ENCODE data around the gene KIRREL3.

KIRREL3 gene

DNA sequence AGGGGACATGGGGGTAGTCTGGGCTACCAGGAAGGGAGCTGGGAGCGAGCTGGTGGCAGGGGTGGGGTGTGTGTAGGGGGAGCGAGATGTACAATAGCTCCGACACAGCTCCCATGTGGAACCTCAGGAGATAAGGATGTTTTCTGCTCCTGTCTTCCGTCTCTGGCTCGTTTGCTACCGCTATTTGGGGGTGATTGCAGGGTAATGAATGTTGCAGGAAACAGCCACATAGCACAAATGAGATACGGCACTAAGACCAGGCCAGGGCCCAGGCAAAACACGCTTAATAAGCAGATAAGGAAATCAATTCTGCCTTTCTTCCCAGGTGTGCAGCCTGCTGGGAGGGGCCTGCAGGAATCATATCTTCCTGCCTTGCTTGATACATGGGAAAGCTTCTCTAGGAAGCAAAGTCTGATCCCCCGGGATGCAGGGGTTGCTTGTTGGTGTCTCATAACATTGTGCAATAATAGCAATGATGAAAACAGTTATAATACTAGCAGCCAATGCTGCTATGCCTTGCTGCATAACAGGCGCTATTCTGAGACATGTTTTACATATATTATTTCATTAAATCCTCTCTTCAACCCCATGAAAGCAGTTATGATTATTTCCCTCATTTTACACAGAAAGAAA lies 486.4 kb downstream of the KIRREL3 start:
- no peak for DNase-seq (ENCODE audit: low spot score in 2 of 2)
- Histone ChIP-seq H3K36me3 (replicated peaks) (no peaks in the 10 kb centered on the region), H3K9me3 (no peaks in the 10 kb centered on the region), H3K4me3 (no peak overlapping the region), H3K27me3 (ENCODE audit: low read depth) (peaks cover 2% of the 10 kb centered on the region; the same call in 1 of the 2 replicates), H3K4me1 (no peaks in the 10 kb centered on the region)
- in situ Hi-C loops (cut with MboI; ENCODE audit: low sequenced_read_pairs) = no loop called here

DNA sequence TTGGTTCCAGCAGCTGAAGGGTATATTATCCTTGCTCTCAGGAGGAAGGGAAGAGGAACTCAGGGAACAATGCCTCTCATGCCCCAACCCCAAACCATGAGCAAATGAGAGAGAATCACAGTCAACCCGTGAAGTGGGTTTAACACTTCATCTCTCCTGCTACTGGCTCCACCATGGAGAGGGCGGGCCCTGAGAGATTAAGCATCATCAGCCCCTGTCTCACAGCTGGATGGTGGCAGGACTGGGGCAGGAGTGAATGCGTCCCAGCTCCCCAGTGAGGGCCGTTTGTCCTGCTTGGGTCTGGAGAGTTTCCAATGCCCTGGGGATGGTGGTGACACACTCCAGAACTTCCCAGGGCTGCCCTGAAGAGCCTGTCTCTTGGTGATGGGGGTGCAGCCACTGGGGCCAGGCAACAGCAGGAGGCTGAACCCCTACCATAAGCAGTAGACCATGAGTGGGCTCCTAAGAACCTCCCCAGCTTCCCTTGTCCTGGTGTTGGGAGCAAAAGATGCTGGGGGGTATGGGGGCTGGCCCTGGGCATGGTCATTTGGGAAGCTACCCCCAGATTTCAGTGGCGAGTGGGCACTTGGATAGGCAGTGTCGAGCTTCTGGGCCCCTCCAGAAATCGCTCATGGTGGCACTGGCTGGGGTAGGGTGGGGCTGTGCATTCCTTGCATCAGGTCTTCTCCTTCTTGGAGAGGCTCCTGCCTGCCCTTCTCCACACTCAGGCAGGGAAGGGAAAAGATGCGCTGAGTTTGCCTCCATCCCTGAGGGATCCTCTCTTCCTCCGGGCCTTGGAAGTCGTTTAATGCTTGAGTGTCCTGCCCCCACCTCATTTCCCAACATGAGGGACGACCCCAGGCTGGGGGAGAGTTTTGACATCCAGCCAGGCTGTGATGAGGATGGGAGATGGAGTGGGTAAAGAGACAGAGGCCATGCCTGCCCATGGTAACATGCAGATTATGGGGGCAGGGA lies 487.5 kb downstream of the KIRREL3 start:
- Histone ChIP-seq H3K4me3 (no peak overlapping the region), H3K9me3 (no peaks in the 10 kb centered on the region), H3K27me3 (ENCODE audit: low read depth) (peaks cover 2% of the 10 kb centered on the region; the same call in 1 of the 2 replicates), H3K4me1 (no peaks in the 10 kb centered on the region), H3K36me3 (replicated peaks) (no peaks in the 10 kb centered on the region)
- DNase-seq (ENCODE audit: low spot score in 2 of 2) = no peak
- in situ Hi-C loops (cut with MboI; ENCODE audit: low sequenced_read_pairs) = no loop called here

DNA sequence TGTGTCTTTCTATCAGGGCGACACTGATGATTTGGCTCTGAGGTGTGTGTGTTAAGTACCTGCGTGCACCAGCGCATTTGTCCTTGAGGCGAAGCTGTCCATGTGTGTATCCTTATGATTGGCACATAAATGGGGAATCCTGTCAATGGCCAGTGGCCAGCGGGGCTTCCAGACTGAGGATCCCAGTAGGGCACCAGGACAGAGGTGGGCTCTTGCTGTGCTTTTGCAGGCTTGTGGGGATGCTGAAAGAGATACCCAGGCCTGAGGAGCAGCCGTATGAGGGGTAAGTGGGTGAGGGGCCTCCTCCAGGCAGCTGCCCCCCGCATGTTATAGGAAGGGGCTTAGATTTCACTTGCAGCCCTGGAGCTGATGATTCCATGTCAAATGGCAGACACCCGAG lies 488.3 kb downstream of the KIRREL3 start:
- DNase-seq (ENCODE audit: low spot score in 2 of 2) = no peak
- in situ Hi-C loops (cut with MboI; ENCODE audit: low sequenced_read_pairs) = no loop called here
- Histone ChIP-seq H3K27me3 (ENCODE audit: low read depth) (peaks cover 2% of the 10 kb centered on the region; the same call in 1 of the 2 replicates), H3K4me1 (no peaks in the 10 kb centered on the region), H3K36me3 (replicated peaks) (no peaks in the 10 kb centered on the region), H3K4me3 (no peak overlapping the region), H3K9me3 (no peaks in the 10 kb centered on the region; the same call in 1 of the 2 replicates)

DNA sequence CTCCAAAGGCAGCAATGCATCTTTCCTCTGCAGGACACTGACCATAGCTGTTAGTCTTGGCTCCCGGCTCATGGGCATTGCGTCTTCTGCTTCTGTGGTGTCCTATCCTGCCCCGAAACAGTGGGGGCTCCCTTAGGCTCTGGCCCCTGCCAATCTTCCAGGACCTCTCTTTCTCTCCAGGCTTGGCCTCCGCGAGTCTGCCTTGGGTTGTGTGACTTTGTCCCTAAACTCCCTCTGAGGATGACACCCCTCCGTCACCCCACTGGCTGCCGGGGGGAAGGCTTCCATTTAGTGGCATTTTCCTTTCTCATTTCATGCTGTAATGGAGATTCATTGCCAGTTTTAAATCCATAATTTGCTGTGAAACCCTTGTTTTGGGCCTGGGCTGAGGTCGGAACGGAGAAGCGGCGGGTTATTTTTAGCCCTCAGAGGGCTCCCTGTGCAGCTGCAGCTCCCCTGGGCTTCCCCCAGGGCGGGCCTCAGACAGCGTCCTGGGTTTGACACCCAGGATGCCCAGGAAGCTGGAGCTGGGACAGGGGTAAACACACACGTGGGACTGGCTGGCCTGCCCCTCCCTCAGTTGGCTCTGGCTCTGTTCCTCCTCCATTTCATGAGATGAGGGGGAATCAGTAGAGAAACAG lies 489.0 kb downstream of the KIRREL3 start:
- Histone ChIP-seq H3K9me3 (no peaks in the 10 kb centered on the region; the same call in 1 of the 2 replicates), H3K27me3 (ENCODE audit: low read depth) (no peaks in the 10 kb centered on the region; the same call in 1 of the 2 replicates), H3K4me3 (no peak overlapping the region), H3K4me1 (no peaks in the 10 kb centered on the region), H3K36me3 (replicated peaks) (no peaks in the 10 kb centered on the region)
- DNase-seq (ENCODE audit: low spot score in 2 of 2) = no peak
- in situ Hi-C loops (cut with MboI; ENCODE audit: low sequenced_read_pairs) = no loop called here

DNA sequence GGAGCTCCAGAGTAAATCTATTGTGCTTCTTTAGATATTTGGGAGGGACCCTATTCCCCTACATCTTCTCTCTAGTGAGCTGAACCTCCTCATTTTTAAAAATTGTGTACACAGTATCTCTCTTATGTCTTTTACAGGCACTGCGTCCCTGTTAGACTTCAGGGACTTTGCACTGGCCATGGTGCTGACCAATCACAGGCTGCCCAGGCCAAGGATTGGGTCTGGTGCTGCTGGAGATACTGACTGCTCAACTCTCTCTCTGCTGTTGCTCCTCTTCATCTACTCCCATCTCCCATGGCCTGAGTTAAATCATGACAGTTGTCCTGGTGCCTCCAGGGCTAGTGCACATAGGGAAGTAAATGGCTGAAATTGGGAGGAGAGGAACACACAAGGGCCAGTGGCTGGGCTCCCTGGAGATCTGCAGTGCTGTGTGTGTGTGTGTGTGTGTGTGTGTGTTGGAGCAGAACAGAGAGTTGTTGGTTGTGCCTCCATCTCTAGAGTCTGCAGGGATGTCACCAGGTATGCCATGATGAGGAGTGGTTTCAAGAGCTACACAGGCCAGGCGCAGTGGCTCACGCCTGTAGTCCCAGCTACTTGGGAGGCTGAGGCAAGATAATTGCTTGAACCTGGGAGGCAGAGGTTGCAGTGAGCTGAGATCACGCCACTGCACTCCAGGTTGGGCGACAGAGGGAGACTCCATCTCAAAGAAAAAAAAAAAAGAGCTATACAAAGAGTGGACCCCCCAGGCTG lies 489.8 kb downstream of the KIRREL3 start:
- Histone ChIP-seq H3K27me3 (ENCODE audit: low read depth) (no peaks in the 10 kb centered on the region), H3K4me1 (no peaks in the 10 kb centered on the region), H3K9me3 (no peaks in the 10 kb centered on the region; the same call in 1 of the 2 replicates), H3K4me3 (no peak overlapping the region), H3K36me3 (replicated peaks) (no peaks in the 10 kb centered on the region)
- in situ Hi-C loops (cut with MboI; ENCODE audit: low sequenced_read_pairs) = no loop called here
- DNase-seq (ENCODE audit: low spot score in 2 of 2) = no peak

DNA sequence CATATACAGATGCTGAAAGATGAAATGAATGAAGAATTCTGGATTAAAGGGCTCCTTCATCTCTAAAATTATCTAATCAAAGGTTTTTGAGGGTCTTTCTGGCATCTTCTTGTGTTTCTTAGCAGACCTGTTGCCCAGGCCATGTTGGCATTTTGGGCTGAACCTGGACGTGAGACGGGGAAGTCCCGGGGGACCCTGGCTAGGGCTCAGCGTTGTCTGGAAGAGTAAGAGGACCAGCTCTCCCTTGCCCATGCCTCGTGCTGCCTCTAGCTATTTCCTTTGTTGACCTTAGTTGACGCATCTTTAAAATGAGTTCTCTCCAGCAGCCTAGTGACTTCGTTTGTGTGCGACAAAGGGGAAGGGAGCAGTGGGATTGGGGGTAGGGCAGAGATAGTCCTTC lies 492.9 kb downstream of the KIRREL3 start:
- Histone ChIP-seq H3K27me3 (ENCODE audit: low read depth) (no peaks in the 10 kb centered on the region), H3K9me3 (no peaks in the 10 kb centered on the region; the same call in 1 of the 2 replicates), H3K4me3 (no peak overlapping the region), H3K4me1 (no peaks in the 10 kb centered on the region), H3K36me3 (replicated peaks) (no peaks in the 10 kb centered on the region)
- in situ Hi-C loops (cut with MboI; ENCODE audit: low sequenced_read_pairs) = no loop called here
- DNase-seq (ENCODE audit: low spot score in 2 of 2) = no peak

DNA sequence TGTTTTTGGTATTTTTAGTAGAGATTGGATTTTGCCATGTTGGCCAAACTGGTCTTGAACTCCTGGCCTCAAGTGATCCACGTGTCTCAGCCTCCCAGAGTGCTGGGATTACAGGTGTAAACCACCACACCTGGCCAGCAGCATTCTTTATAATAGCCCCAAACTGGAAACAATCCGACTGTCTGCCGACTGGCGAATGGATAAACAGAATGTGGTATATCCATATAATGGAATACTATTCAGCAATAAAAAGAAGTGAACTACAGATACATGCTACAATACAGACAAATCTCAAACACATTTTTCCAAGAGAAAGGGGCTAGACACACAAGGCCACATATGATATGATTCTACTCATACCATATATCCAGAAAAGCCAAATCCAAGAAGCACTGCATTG lies 493.8 kb downstream of the KIRREL3 start:
- in situ Hi-C loops (cut with MboI; ENCODE audit: low sequenced_read_pairs) = no loop called here
- H3K36me3 ChIP-seq (replicated peaks) = no peaks in the 10 kb centered on the region
- H3K9me3 ChIP-seq = no peaks in the 10 kb centered on the region; the same call in 1 of the 2 replicates
- H3K27me3 ChIP-seq (ENCODE audit: low read depth) = no peaks in the 10 kb centered on the region
- no peaks in the 10 kb centered on the region for H3K4me1 ChIP-seq
- H3K4me3 ChIP-seq = no peak overlapping the region
- DNase-seq (ENCODE audit: low spot score in 2 of 2) = no peak

DNA sequence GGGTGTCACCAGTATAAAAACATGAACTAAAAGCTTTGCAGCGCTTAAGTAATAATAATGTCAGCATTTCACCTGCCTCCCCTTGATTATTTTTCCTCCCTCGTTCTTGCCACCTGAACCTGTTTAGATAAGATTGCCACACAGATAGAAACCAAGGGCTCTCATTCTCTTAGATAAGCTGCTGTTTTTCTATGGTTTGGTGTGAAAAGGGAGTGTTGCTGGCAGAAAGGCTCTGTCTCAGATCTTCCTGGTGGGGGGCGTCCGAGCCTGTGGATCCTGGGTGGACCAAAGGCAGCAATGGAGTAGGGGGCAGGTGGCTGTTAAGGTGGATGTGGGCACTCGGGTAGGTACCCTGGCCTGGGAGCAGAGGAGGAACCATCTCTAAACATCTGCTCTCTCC lies 497.6 kb downstream of the KIRREL3 start:
- Histone ChIP-seq H3K4me3 (no peak overlapping the region), H3K36me3 (replicated peaks) (no peaks in the 10 kb centered on the region), H3K9me3 (no peaks in the 10 kb centered on the region; the same call in 1 of the 2 replicates), H3K4me1 (no peaks in the 10 kb centered on the region), H3K27me3 (ENCODE audit: low read depth) (peaks cover 14% of the 10 kb centered on the region)
- no peak for DNase-seq (ENCODE audit: low spot score in 2 of 2)
- in situ Hi-C loops (cut with MboI; ENCODE audit: low sequenced_read_pairs) = no loop called here

DNA sequence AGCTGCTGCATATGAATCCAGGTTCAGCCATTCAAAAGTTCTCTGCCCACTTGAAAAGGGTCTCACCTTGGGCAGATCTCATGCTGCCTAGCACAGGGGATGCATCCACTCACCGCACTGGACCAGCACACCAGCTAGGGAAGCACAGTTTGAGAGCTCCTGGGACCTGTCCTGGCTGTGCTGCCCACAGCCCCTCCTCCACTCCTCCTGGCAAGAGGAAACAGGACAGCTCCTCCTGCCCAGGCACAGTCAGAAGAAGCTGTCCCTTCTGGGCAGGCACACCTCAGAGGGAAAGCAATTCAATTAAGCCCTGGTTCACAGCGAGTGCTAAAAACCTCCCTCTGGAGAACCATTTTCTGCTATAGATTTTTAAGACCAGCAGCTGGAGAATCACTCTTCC lies 498.4 kb downstream of the KIRREL3 start:
- in situ Hi-C loops (cut with MboI; ENCODE audit: low sequenced_read_pairs) = no loop called here
- H3K4me1 ChIP-seq = no peaks in the 10 kb centered on the region
- H3K27me3 ChIP-seq (ENCODE audit: low read depth) = peaks cover 17% of the 10 kb centered on the region

DNA sequence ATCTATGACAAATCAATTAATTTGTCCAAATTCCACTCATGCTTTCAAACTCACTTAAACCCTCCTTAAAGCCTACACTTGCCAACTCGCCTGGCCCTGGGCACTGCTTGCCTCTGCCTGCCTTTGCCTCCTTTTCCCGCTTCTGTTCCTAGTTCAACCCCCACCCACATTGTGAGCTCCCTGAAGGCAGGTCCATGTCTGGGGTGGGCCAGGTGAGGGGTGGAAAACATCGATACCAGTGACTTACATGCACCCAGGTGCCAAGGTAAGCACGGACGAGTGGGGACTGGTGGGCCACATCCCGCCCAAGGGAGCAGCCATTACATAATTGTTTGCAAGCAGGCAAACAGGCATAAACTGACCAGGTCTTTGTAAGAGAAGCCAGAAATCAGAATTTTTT lies 498.9 kb downstream of the KIRREL3 start:
- peaks cover 17% of the 10 kb centered on the region for H3K27me3 ChIP-seq (ENCODE audit: low read depth)
- no peaks in the 10 kb centered on the region for H3K9me3 ChIP-seq
- no peaks in the 10 kb centered on the region for H3K36me3 ChIP-seq (replicated peaks)
- H3K4me1 ChIP-seq = no peaks in the 10 kb centered on the region
- H3K4me3 ChIP-seq = no peak overlapping the region
- in situ Hi-C loops (cut with MboI; ENCODE audit: low sequenced_read_pairs) = no loop called here
- DNase-seq (ENCODE audit: low spot score in 2 of 2) = no peak

More for the DNA sequence above, 498.4 kb downstream of the KIRREL3 start:
- H3K9me3 ChIP-seq = no peaks in the 10 kb centered on the region; the same call in 1 of the 2 replicates
- no peak for DNase-seq (ENCODE audit: low spot score in 2 of 2)
- H3K4me3 ChIP-seq = no peak overlapping the region
- H3K36me3 ChIP-seq (replicated peaks) = no peaks in the 10 kb centered on the region

DNA sequence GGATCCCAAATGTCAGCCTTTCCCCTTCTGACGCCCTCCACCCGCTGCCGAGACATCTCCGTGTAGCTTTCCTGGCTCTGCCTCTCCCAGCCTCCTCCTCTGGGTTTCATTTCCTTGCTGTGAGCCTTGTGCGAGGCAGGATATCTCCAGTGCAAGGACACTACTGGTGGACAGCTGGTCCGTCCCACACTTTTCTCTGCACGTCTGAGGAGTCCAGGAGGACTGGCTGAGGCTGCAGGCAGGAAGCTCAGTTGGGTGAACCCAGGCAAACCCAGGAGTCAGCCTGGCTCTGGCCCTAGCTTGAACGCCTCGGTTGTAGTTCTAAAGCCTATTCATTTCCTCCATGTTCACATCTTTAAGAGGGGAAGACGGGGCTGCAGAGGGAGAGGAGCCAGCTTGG lies 499.6 kb downstream of the KIRREL3 start:
- H3K9me3 ChIP-seq = no peaks in the 10 kb centered on the region
- H3K27me3 ChIP-seq (ENCODE audit: low read depth) = peaks cover 17% of the 10 kb centered on the region
- no peaks in the 10 kb centered on the region for H3K4me1 ChIP-seq
- H3K4me3 ChIP-seq = no peak overlapping the region
- in situ Hi-C loops (cut with MboI; ENCODE audit: low sequenced_read_pairs) = no loop called here
- DNase-seq (ENCODE audit: low spot score in 2 of 2) = no peak
- no peaks in the 10 kb centered on the region for H3K36me3 ChIP-seq (replicated peaks)

DNA sequence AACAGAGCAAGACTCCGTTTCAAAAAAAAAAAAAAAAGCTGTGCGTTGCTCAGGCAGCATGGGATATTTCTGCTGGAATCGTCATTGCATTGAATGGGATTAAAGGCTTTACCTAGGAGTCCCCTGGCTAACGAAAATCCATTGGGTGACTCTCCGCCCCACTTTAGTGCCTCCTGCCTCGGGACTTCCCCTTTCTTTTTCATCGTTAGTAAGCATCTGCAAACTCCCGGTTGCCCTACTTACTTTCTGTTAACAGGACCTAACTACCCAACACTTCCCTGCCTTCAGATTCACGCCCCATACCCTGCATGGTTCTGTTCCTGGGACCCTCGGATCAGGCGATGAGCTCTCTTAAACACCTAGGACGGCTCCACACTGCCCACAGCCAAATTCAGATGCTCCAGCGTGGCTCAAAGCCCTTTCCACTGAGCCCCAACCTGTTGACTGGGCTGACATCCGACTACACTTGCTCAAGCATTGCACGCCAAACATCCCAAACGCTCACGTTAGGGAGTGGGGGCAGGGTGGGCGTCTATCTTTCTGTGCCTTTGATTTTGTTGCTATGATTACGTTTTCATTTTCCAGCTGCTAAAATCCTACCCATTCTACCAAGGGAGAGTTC lies 501.3 kb downstream of the KIRREL3 start:
- peaks cover 17% of the 10 kb centered on the region for H3K27me3 ChIP-seq (ENCODE audit: low read depth)
- in situ Hi-C loops (cut with MboI; ENCODE audit: low sequenced_read_pairs) = no loop called here
- H3K4me1 ChIP-seq = no peaks in the 10 kb centered on the region
- no peak overlapping the region for H3K4me3 ChIP-seq
- no peak for DNase-seq (ENCODE audit: low spot score in 2 of 2)
- H3K36me3 ChIP-seq (replicated peaks) = no peaks in the 10 kb centered on the region
- H3K9me3 ChIP-seq = no peaks in the 10 kb centered on the region

DNA sequence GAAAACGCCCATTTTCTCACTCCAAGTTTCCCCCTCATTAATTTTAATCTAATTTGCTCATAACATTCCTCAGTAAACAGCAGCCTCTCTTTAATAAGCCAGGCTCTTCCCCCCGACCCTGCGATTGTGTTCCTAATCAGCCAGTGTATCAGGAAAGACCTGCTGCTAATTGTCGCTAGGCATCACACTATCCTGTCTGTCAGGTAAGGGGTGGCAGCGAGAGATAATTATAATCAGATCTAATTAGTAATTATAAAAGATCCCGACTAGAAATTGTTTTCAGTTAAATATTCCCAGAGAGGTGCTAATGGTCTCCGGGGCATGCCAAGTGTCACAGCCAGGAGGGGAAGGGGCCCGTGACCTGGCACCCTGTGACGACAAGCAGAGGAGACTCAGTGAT lies 502.3 kb downstream of the KIRREL3 start:
- peaks cover 17% of the 10 kb centered on the region for H3K27me3 ChIP-seq (ENCODE audit: low read depth)
- no peak for DNase-seq (ENCODE audit: low spot score in 2 of 2)

More for the DNA sequence above, 502.3 kb downstream of the KIRREL3 start:
- in situ Hi-C loops (cut with MboI; ENCODE audit: low sequenced_read_pairs) = no loop called here
- Histone ChIP-seq H3K9me3 (no peaks in the 10 kb centered on the region), H3K36me3 (replicated peaks) (no peaks in the 10 kb centered on the region), H3K4me1 (no peaks in the 10 kb centered on the region), H3K4me3 (no peak overlapping the region)

All from HAP-1 (cell line).